ENCODE measurements around the gene ARHGAP15. TPM values are rescaled to one million over a fixed set of nuclear protein-coding genes. Genes with fewer than 3 reads are reported as not detected.
A peak's percentile ranks its signal among the peaks of the same experiment; 100 is the strongest.

ARHGAP15 gene
- total and polyA plus RNA-seq, 4 donors = 3.8 to 17.9 (median 13.2) TPM

- H3K9ac ChIP-seq (ENCODE audit: low read depth in 1 of 2, low read length in 2 of 2) = no peak overlapping the region
- WGBS = 19% methylated on average over 2 of the region's 2 CpGs
- no peaks in the 10 kb centered on the region for H3K36me3 ChIP-seq (ENCODE audit: control insufficient read depth in 4 of 4, insufficient read depth in 3 of 4, low read depth in 1 of 4, low read length in 3 of 4)
- TF ChIP-seq FOXA2 (IDR thresholded peaks at IDR 0.05) (no peak), TAF1 (conservative IDR thresholded peaks at IDR 0.05) (no peak), JUND (IDR thresholded peaks at IDR 0.05) (no peak), CTCF (IDR thresholded peaks at IDR 0.05; ENCODE audit: low read depth, low read length, missing input control) (peak; percentile 49), RAD21 (IDR thresholded peaks at IDR 0.05) (peak; percentile 61 to 74)
- H3K4me1 ChIP-seq (ENCODE audit: control insufficient read depth in 4 of 4, insufficient read depth in 4 of 4, low read length in 3 of 4) = no peaks in the 10 kb centered on the region
- DNase-seq (ENCODE audit: low spot score) = no peak
- no peaks in the 10 kb centered on the region for H3K9me3 ChIP-seq (ENCODE audit: control insufficient read depth in 4 of 4, low read length in 3 of 4)
- no peak overlapping the region for H3K27ac ChIP-seq (ENCODE audit: low read depth in 1 of 2, low read length in 2 of 2)
- H3K4me3 ChIP-seq (ENCODE audit: low read depth in 1 of 3, low read length in 3 of 3) = no peak overlapping the region
- no peaks in the 10 kb centered on the region for H3K27me3 ChIP-seq (ENCODE audit: control insufficient read depth in 4 of 4, insufficient read depth in 4 of 4, low read length in 3 of 4)
Measured at GRCh38 chr2:143513081-143513480, 383.9 kb downstream of the ARHGAP15 start.

- no peak overlapping the region for H3K9ac ChIP-seq (ENCODE audit: low read depth in 1 of 2, low read length in 2 of 2)
- TF ChIP-seq NR2F2 (IDR thresholded peaks at IDR 0.05) (no peak), ATF3 (IDR thresholded peaks at IDR 0.05) (no peak), RXRA (IDR thresholded peaks at IDR 0.05) (no peak), GABPA (IDR thresholded peaks at IDR 0.05 in 1 of 2, conservative IDR thresholded peaks at IDR 0.05 in 1 of 2) (no peak), HNF4A (conservative IDR thresholded peaks at IDR 0.05) (no peak), JUND (IDR thresholded peaks at IDR 0.05) (no peak), TAF1 (conservative IDR thresholded peaks at IDR 0.05) (no peak), FOXA2 (IDR thresholded peaks at IDR 0.05) (no peak), MAX (IDR thresholded peaks at IDR 0.05) (no peak), EGR1 (IDR thresholded peaks at IDR 0.05; ENCODE audit: low read depth in 2 of 2) (no peak), SP1 (IDR thresholded peaks at IDR 0.05) (no peak), RAD21 (IDR thresholded peaks at IDR 0.05) (no peak), FOXA1 (IDR thresholded peaks at IDR 0.05) (no peak), ZBTB33 (IDR thresholded peaks at IDR 0.05) (no peak)
- no peaks in the 10 kb centered on the region for H3K27me3 ChIP-seq (ENCODE audit: control insufficient read depth in 4 of 4, insufficient read depth in 4 of 4, low read length in 3 of 4)
- H3K9me3 ChIP-seq (ENCODE audit: control insufficient read depth in 4 of 4, low read length in 3 of 4) = no peaks in the 10 kb centered on the region
- no peaks in the 10 kb centered on the region for H3K4me1 ChIP-seq (ENCODE audit: control insufficient read depth in 4 of 4, insufficient read depth in 4 of 4, low read length in 3 of 4)
- no peak overlapping the region for H3K27ac ChIP-seq (ENCODE audit: low read depth in 1 of 2, low read length in 2 of 2)
- no peak for DNase-seq (ENCODE audit: low spot score)
- H3K36me3 ChIP-seq (ENCODE audit: control insufficient read depth in 4 of 4, insufficient read depth in 3 of 4, low read depth in 1 of 4, low read length in 3 of 4) = no peaks in the 10 kb centered on the region
- WGBS = 41% methylated on average over 1 of the region's 1 CpG
- no peak overlapping the region for H3K4me3 ChIP-seq (ENCODE audit: low read depth in 1 of 3, low read length in 3 of 3)
Measured at GRCh38 chr2:143514413-143514812, 385.2 kb downstream of the ARHGAP15 start.

GRCh38 chr2:143515318-143515717 lies 386.1 kb downstream of the ARHGAP15 start:
- no peaks in the 10 kb centered on the region for H3K9me3 ChIP-seq (ENCODE audit: control insufficient read depth in 4 of 4, low read length in 3 of 4)
- no peaks in the 10 kb centered on the region for H3K36me3 ChIP-seq (ENCODE audit: control insufficient read depth in 4 of 4, insufficient read depth in 3 of 4, low read depth in 1 of 4, low read length in 3 of 4)
- no peak overlapping the region for H3K9ac ChIP-seq (ENCODE audit: low read depth in 1 of 2, low read length in 2 of 2)
- no peaks in the 10 kb centered on the region for H3K27me3 ChIP-seq (ENCODE audit: control insufficient read depth in 4 of 4, insufficient read depth in 4 of 4, low read length in 3 of 4)
- no peaks in the 10 kb centered on the region for H3K4me1 ChIP-seq (ENCODE audit: control insufficient read depth in 4 of 4, insufficient read depth in 4 of 4, low read length in 3 of 4)
- H3K27ac ChIP-seq (ENCODE audit: low read depth in 1 of 2, low read length in 2 of 2) = no peak overlapping the region
- DNase-seq (ENCODE audit: low spot score) = no peak
- no peak overlapping the region for H3K4me3 ChIP-seq (ENCODE audit: low read depth in 1 of 3, low read length in 3 of 3)
- TF ChIP-seq MAX (IDR thresholded peaks at IDR 0.05) (no peak), REST (IDR thresholded peaks at IDR 0.05) (no peak), CTCF (IDR thresholded peaks at IDR 0.05; ENCODE audit: low read depth, low read length, missing input control) (no peak), EGR1 (IDR thresholded peaks at IDR 0.05; ENCODE audit: low read depth in 2 of 2) (no peak), FOXA2 (IDR thresholded peaks at IDR 0.05) (no peak), SP1 (IDR thresholded peaks at IDR 0.05) (no peak), YY1 (IDR thresholded peaks at IDR 0.05) (no peak), RXRA (IDR thresholded peaks at IDR 0.05) (no peak), TAF1 (conservative IDR thresholded peaks at IDR 0.05) (no peak), ATF3 (IDR thresholded peaks at IDR 0.05) (no peak)

All from liver (tissue), 9 donors.